HG02840 (cell line): ENCODE results near the gene TJP3.
"Not testable (repeated sequence)": the region's sequence is repeated elsewhere in the genome, so short reads cannot be mapped to it uniquely, and the experiment has no call there.

Experiments used
- ATAC-seq: cut with Tn5 transposase; IDR thresholded peaks from one replicate; pipeline ENCODE4 v1.9.1; 2021; ENCODE audit warnings: mild to moderate bottlenecking, moderate library complexity, moderate number of reproducible peaks; ENCODE audit not compliant: unreplicated experiment, low FRiP score

The TJP3 gene

GRCh38 chr19:3708207-3708931 lies at the start of gene TJP3:
Gene TJP3, plus strand, starts transcription at chr19:3708384. Its CDS starts 20,049 bp downstream, at chr19:3728433.
- ATAC-seq: no peak

- no peak for ATAC-seq
These were observed 49.1 kb upstream of the TJP3 start for GRCh38 chr19:3658870-3659745.

- ATAC-seq: no peak
These were observed 48.5 kb upstream of the TJP3 start for GRCh38 chr19:3659746-3660112.

GRCh38 chr19:3660493-3661219 lies 47.5 kb upstream of the TJP3 start:
- ATAC-seq: no peak

GRCh38 chr19:3661284-3662238 lies 46.6 kb upstream of the TJP3 start:
- ATAC-seq: no peak

- no peak for ATAC-seq
These were observed 44.3 kb upstream of the TJP3 start for GRCh38 chr19:3663838-3664237.

GRCh38 chr19:3664879-3665642 lies 43.1 kb upstream of the TJP3 start:
- no peak for ATAC-seq

GRCh38 chr19:3665681-3666544 lies 42.3 kb upstream of the TJP3 start:
- no peak for ATAC-seq

- ATAC-seq: not testable (repeated sequence)
These were observed 41.7 kb upstream of the TJP3 start for GRCh38 chr19:3666545-3666856.

- no peak for ATAC-seq
These were observed 41.0 kb upstream of the TJP3 start for GRCh38 chr19:3667037-3667638.

- no peak for ATAC-seq
These were observed 40.4 kb upstream of the TJP3 start for GRCh38 chr19:3667766-3668165.

- no peak for ATAC-seq
These were observed 39.7 kb upstream of the TJP3 start for GRCh38 chr19:3668331-3669081.

- ATAC-seq: no peak
These were observed 38.9 kb upstream of the TJP3 start for GRCh38 chr19:3669082-3669946.

- ATAC-seq: no peak
These were observed 38.0 kb upstream of the TJP3 start for GRCh38 chr19:3669947-3670795.

- ATAC-seq: no peak
These were observed 37.1 kb upstream of the TJP3 start for GRCh38 chr19:3670796-3671679.
